HG03571 (cell line): ENCODE measurements around the gene HES2.
"Not testable (repeated sequence)": the region's sequence is repeated elsewhere in the genome, so short reads cannot be mapped to it uniquely, and the experiment has no call there.

Experiments used
- ATAC-seq: cut with Tn5 transposase; IDR thresholded peaks from one replicate; pipeline ENCODE4 v1.9.1; 2021; ENCODE audit not compliant: unreplicated experiment

Gene HES2

GRCh38 chr1:6419804-6420453 is at the start of gene HES2:
HES2 (minus strand) TSS chr1:6419919; CDS start chr1:6419820, 99 bp downstream.
- no peak for ATAC-seq

GRCh38 chr1:6468729-6469461 is 49.2 kb upstream of the HES2 start:
- no peak for ATAC-seq

GRCh38 chr1:6467744-6468688 is 48.3 kb upstream of the HES2 start:
- ATAC-seq, result no peak

GRCh38 chr1:6467224-6467623 is 47.5 kb upstream of the HES2 start:
- no peak for ATAC-seq

GRCh38 chr1:6466751-6467150 is 47.0 kb upstream of the HES2 start:
- ATAC-seq, result no peak

- ATAC-seq, result no peak
These were observed 46.3 kb upstream of the HES2 start, which contains the start of gene TNFRSF25 for GRCh38 chr1:6466023-6466422. TNFRSF25 (minus strand) TSS chr1:6466173; CDS start chr1:6466107, 66 bp downstream.

GRCh38 chr1:6465461-6466005 is 45.8 kb upstream of the HES2 start:
- no peak for ATAC-seq

- ATAC-seq, result no peak
These were observed 45.2 kb upstream of the HES2 start for GRCh38 chr1:6464915-6465314.

- ATAC-seq, result no peak
These were observed 44.8 kb upstream of the HES2 start for GRCh38 chr1:6464514-6464836.

- ATAC-seq, result no peak
These were observed 43.3 kb upstream of the HES2 start for GRCh38 chr1:6463120-6463412.

GRCh38 chr1:6462412-6463119 is 42.8 kb upstream of the HES2 start:
- ATAC-seq, result no peak

GRCh38 chr1:6461538-6462411 is 42.1 kb upstream of the HES2 start:
- no peak for ATAC-seq

- no peak for ATAC-seq
These were observed 41.4 kb upstream of the HES2 start for GRCh38 chr1:6461051-6461530.

GRCh38 chr1:6460301-6461050 is 40.8 kb upstream of the HES2 start:
- no peak for ATAC-seq

GRCh38 chr1:6459850-6460265 is 40.1 kb upstream of the HES2 start:
- ATAC-seq, result no peak

- ATAC-seq, result no peak
These were observed 37.2 kb upstream of the HES2 start for GRCh38 chr1:6456800-6457466.

GRCh38 chr1:6455752-6456520 is 36.2 kb upstream of the HES2 start:
- not testable (repeated sequence) for ATAC-seq
